GM19239 (cell line): ENCODE results near the gene FNTB.
A peak's percentile ranks its signal among the peaks of the same experiment; 100 is the strongest.

Experiments
- DNase-seq: peaks from one replicate; pipeline ENCODE4 v3.0.0; 2011; ENCODE audit warnings: low spot score; ENCODE audit not compliant: insufficient read length
- FAIRE-seq: peaks from 2 replicates; lab custom pipeline; 2011; peaks lifted over from hg19 to GRCh38; lab: Jason Lieb, UNC

FNTB gene

GRCh38 chr14:64952598-64953309 is 33.9 kb upstream of the FNTB start:
- FAIRE-seq (peak; percentile 90), DNase-seq (peak; percentile 50)

DNA sequence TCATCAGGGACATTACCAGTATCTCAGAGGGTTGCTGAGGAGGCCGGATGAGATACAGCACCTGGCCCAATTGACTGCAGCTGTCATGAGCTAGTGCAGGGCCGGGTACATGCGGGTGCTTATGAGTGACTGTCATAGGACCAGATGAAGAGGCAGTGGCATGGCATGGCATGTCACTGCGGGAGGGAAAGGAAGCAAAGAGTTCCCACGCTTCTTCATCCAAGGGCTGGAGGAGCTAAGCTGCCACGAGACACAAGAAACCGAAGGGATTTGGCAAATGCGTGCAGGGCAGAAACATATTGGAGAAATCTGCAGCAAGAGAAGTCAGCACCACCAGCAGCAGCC is 33.4 kb upstream of the FNTB start:
- DNase-seq = no peak
- peak; percentile 23 for FAIRE-seq

- FAIRE-seq (no peak), DNase-seq (no peak)
These were observed 33.0 kb upstream of the FNTB start for GRCh38 chr14:64953661-64954060.

GRCh38 chr14:64954491-64955240 is 32.0 kb upstream of the FNTB start:
- DNase-seq (no peak), FAIRE-seq (no peak)

DNA sequence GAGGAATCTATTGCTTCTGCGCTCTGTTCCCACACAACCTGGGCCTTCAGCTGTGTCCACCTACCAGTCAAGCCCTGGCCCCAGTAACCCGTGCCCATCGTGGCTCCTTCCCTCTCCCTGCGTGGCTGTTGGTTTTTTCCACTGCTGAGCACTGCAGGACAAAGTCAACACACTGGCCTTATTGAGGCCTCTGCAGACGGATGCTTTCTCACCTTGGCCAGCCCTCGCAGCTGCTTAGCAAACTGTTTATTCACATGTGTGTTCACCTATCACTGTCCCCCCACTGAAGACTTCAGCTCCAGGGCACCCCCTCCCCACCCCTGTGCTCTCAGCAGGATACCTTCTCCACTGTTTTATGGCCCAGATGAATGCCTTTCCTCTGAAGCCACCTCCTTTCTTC is 31.4 kb upstream of the FNTB start:
- no peak for FAIRE-seq

DNA sequence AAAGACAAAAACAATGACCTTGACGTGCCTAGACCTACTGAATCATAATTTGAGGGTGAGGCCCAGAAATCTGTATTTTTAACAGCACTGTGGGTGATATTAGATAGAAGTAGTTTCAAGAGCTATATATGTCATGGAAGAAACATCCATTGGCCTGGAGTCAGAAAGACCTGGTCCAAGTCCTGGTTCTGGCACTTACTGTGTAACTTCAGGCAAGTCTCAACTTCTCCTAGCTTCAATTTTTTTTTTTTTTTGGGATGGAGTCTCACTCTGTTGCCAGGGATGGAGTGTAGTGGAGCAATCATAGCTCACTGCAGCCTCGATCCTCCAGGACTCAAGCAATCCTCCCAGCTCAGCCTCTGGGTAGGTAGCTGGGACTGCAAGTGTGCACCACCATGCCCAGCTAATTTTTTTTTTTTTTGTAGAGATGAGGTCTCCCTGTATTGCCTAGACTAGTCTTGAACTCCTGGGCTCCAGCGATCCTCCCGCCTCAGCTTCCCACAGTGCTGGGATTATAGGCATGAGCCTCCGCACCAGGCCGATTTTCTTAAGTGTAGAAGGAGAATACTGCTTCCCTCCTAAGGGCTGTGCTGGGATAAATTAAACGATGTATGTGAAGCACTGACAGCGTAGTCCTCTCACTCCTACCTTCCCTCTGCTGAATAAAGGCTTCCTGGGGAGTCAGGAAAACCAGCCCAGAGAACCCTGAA is 29.8 kb upstream of the FNTB start:
- DNase-seq (no peak), FAIRE-seq (no peak)

More for the DNA sequence above, 31.4 kb upstream of the FNTB start:
- DNase-seq = no peak

DNA sequence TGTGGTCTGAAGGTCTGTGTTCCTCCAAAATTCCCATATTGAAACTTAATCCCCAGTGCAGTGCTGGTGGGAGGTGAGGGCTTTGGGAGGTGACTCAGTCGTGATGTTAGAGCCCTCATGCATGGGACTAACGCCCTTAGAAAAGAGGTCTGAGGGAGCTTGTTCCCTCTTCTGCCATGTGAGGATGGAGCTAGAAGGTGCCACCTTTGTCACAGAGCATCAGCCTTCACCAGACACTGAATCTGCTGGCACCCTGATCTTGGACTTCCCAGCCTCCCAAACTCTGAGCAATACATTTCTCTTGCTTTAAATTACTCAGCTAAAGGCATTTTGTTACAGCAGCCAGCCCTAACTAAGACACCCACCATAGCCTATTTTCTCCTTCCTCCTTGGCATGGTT is 28.5 kb upstream of the FNTB start:
- no peak for FAIRE-seq
- no peak for DNase-seq

GRCh38 chr14:64958743-64959142 is 28.0 kb upstream of the FNTB start:
- DNase-seq = no peak
- FAIRE-seq = no peak

GRCh38 chr14:64960762-64961276 is 25.9 kb upstream of the FNTB start:
- FAIRE-seq = no peak
- DNase-seq = no peak

- no peak for FAIRE-seq
- no peak for DNase-seq
These were observed 23.1 kb upstream of the FNTB start for GRCh38 chr14:64963611-64964010.

DNA sequence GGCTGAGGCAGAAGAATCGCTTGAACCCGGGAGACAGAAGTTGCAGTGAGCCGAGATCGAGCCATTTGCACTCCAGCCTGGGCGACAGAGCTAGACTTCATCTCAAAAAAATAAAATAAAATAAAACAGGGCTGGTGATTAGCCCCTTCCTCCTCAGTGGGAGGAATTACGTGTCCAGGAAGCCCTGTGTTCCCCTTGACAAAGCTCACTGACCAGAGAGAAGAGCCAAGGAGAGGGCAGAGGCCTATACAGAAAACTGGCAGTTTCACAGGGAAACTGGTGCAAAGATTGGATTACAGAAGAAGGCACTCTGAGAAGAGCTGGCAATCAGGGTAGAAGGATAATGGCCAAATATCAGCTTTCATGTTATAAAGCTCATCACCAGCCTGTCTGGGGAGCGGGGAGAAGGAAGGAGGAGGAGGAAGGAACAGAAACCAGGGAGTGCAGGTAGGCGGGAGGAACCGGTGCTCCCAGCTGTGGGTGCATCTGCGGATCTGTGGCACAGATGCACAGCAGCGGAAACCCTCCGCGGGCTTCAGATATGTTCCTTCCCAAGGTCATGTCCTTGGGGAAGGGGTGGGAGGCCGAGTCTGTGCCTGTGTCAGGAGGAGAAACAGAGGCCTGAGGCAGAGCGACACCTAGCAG is 21.2 kb upstream of the FNTB start:
- FAIRE-seq = no peak

GRCh38 chr14:64966976-64967375 is 19.7 kb upstream of the FNTB start:
- no peak for DNase-seq
- no peak for FAIRE-seq

More for the DNA sequence above, 21.2 kb upstream of the FNTB start:
- no peak for DNase-seq

GRCh38 chr14:64968167-64968566 is 18.5 kb upstream of the FNTB start:
- DNase-seq (no peak), FAIRE-seq (no peak)

GRCh38 chr14:64968651-64969050 is 18.0 kb upstream of the FNTB start:
- FAIRE-seq (no peak), DNase-seq (no peak)

DNA sequence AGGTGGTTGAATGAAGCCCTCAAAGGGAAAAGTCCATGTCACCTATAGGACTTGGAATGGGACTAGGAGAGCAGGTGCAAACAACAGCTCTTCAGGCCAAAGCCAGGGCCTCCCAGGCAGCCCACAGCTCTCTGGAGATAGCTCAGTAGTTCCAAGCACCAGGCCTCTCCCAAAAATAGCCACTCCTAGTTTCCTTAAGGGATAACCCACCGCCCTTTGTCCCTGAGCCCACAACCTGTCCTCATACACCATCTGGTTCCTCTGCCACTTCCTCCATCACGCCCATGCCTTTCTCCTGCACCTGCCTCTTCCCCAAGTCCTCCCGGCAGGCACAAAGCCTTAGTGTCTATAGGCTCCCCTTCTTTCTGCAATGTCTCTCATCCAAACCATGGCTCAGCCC is 16.7 kb upstream of the FNTB start:
- FAIRE-seq = no peak
- no peak for DNase-seq

DNA sequence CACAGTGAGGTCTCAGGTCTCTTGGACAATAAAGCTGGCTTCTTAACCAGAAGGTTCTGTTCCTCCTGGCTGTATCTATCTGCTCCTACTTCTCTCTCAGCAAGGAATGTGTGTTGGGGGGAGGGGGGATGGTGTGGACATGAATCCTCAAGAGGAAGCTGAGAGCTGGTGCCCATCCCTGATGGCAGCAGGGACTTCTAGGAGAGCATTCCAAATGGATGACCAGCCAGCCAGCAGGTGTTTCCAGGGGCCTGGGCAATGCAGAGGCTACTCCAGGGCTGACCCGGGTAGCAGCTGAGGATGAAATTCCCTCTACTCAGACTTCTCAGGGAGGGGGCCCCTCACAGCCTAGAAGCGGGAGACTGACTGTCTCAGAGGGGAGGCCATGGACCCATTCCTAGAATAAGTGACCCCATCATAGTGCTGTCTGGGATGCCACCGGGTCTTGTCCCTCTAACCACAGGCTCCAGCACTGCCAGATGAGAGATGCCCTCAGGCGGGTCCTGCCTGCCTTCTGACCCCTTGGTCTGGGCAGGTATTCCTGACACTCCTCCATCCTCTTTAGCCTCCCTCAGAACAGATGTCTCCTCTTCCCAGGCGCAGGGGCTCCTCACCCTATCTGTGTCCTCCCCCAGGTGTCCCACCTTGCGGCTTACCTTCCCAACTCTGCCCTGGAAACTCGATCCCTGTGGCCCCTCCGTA is 15.8 kb upstream of the FNTB start:
- no peak for DNase-seq
- FAIRE-seq = no peak

DNA sequence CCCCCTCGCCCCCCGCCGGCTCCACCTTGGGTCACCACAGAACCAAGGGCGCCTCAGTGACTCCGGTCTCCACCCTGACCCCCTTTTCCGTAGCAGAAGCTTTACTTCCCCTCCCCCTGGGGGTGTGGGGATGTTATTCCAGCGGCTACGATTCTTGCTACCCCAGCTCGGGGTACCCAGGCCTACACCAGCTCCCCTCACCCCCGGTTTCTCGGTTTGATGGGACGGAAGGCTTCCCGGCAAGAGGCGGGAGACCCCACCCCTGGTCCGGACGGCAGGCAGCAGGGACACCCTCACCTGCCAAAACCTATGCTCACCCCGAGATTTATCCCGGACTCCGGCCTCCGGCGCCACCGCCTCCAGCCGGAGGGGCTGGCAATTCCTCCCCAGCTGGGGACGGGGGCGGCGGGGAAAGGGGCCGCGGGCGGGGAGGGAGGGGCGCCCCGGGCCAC is 15.2 kb upstream of the FNTB start:
- no peak for FAIRE-seq
- DNase-seq = no peak

- FAIRE-seq (no peak), DNase-seq (peak; percentile 60)
These were observed 14.5 kb upstream of the FNTB start, which contains the start of gene RAB15 for GRCh38 chr14:64971943-64972791. RAB15 (minus strand) TSS chr14:64972336; CDS start chr14:64972076, 260 bp downstream.

DNA sequence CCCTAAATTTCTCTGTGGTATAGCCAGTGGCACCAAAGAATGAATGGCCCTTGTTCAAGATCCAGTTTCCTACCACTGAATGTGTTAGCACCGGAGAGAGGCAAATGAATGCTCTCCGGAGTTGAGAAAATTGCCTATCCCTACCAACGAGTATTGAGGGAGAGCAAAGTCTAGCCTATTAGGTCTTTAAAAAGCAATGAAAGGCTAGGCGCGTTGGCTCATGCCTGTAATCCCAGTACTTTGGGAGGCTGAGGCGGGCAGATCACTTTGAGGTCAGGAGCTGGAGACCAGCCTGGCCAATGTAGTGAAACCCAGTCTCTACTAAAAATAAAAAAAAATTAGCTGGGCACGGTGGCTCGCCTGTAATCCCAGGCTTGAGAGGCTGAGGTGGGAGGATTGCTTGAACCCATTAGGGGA is 13.7 kb upstream of the FNTB start:
- no peak for FAIRE-seq
- DNase-seq = no peak
